Upper lobe of right lung (tissue), 1 donor: ENCODE results near the gene MARCHF3. TPM values are rescaled to one million over a fixed set of nuclear protein-coding genes. Genes with fewer than 3 reads are reported as not detected.

Source experiments
- ATAC-seq: fragments of 200-7000 bp; cut with Tn5 transposase; one replicate; pipeline ENCODE4 v1.9.1; 2020; ENCODE audit warnings: mild to moderate bottlenecking, moderate library complexity
- DNase-seq: peaks from one replicate; pipeline ENCODE4 v3.0.0-alpha.2; 2020
- H3K27ac ChIP-seq: fragments of 200-600 bp; one replicate; pipeline ENCODE4 v1.8.0; 2022
- H3K27me3 ChIP-seq: fragments of 200-600 bp; one replicate; pipeline ENCODE4 v1.8.0; 2022; ENCODE audit warnings: mild to moderate bottlenecking
- H3K36me3 ChIP-seq: fragments of 200-600 bp; one replicate; pipeline ENCODE4 v1.8.0; 2022
- H3K4me1 ChIP-seq: fragments of 200-600 bp; one replicate; pipeline ENCODE4 v1.8.0; 2022
- H3K4me3 ChIP-seq: fragments of 200-600 bp; one replicate; pipeline ENCODE4 v1.8.0; 2022; ENCODE audit warnings: mild to moderate bottlenecking
- H3K9me3 ChIP-seq: fragments of 200-600 bp; one replicate; pipeline ENCODE4 v1.8.0; 2022
- intact Hi-C: fragments of 100-400 bp; cut with DNase I; formaldehyde crosslinking; loops from one replicate; pipeline ENCODE4 v1.11.0; 2022
- total RNA-seq: library from RNA; stranded (reverse); fragmentation: NEBNext Ultra II Directional; extraction: Animal tissue kit (Norgen Biotek cat#: 25700); gene quantifications from one replicate; pipeline ENCODE4 v1.2.1, GENCODE V29; 2021
- TF ChIP-seq, protein P1 (sequence below): fragments of 200-600 bp; IDR thresholded peaks from one replicate; pipeline ENCODE4 v1.8.0; 2022; ENCODE audit warnings: antibody characterized with exemption
- donor health status: DM: no; HTN: yes; CAD: no; lungs with severe emphysema.

The MARCHF3 gene
- total RNA-seq, 1 donor from 2014 or later: 11.1 TPM

DNA sequence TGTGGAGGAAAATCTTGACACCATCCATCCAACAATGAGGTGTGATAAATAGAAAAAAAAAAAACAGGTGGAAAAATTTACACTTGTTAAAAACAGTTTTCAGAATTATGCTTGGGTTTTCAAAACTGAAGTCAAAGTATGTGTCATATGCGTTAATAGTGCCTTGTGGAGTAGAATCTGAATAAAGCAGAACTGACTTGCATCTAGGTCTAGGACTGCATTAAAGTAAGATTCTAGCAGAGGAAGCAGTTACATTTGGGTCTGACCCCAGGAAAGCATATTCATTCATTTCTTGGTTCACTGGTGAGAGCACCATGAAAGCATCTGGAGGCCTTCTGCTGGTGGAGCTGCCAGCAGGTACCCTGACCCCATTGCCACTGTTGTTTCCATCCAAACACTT, 89.0 kb downstream of the MARCHF3 start:
- ATAC-seq (no peak), DNase-seq (no peak)
- intact Hi-C loops: no loop called here
- Histone ChIP-seq H3K4me1 (no peaks in the 10 kb centered on the region), H3K36me3 (no peaks in the 10 kb centered on the region), H3K9me3 (no peaks in the 10 kb centered on the region), H3K4me3 (no peak overlapping the region), H3K27ac (no peak overlapping the region), H3K27me3 (no peaks in the 10 kb centered on the region)
- TF ChIP-seq, protein P1, sequence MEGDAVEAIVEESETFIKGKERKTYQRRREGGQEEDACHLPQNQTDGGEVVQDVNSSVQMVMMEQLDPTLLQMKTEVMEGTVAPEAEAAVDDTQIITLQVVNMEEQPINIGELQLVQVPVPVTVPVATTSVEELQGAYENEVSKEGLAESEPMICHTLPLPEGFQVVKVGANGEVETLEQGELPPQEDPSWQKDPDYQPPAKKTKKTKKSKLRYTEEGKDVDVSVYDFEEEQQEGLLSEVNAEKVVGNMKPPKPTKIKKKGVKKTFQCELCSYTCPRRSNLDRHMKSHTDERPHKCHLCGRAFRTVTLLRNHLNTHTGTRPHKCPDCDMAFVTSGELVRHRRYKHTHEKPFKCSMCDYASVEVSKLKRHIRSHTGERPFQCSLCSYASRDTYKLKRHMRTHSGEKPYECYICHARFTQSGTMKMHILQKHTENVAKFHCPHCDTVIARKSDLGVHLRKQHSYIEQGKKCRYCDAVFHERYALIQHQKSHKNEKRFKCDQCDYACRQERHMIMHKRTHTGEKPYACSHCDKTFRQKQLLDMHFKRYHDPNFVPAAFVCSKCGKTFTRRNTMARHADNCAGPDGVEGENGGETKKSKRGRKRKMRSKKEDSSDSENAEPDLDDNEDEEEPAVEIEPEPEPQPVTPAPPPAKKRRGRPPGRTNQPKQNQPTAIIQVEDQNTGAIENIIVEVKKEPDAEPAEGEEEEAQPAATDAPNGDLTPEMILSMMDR: no peak

DNA sequence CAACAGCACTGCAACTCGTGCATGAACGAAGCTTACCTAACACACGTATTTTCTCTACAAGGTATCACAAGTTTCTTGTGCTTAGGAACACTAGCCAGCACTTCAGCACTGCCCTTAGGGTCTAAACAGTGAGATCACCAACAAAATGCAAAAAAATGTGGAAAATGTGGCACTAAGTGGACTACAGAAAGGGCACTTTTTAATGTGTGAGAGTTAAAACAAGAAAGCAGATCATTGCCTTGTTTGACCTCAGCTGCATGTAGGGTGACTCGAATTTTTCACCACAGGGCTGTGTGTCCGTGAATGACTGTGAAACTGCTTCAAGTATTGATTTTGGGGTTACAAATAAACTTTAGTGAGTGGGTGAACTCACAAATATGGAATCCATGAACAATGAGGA, 90.5 kb downstream of the MARCHF3 start:
- TF ChIP-seq, protein P1: no peak
- Histone ChIP-seq H3K4me1 (no peaks in the 10 kb centered on the region), H3K9me3 (no peaks in the 10 kb centered on the region), H3K27me3 (no peaks in the 10 kb centered on the region), H3K36me3 (no peaks in the 10 kb centered on the region), H3K27ac (no peak overlapping the region), H3K4me3 (no peak overlapping the region)
- ATAC-seq (no peak), DNase-seq (no peak)
- intact Hi-C loops: no loop called here

DNA sequence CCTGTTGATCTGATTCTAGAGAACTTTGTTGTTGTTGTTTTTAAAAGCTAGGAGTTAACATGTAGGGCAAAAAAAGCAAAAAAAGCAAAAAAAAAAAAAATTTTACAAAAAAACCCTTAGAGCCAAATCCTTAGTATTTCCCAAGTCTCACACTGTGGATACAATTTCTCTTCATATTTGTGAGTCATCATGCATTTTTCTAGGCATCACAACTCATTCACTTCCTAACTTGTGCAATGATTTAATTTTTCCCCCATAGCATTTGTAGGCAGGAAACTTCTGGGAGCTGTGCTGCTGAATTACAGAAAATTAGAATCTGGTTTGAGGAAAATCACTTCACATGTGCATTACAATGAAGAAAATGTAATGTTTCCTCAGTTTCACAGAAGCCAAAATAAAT, 91.9 kb downstream of the MARCHF3 start:
- Histone ChIP-seq H3K4me3 (no peak overlapping the region), H3K27me3 (no peaks in the 10 kb centered on the region), H3K36me3 (no peaks in the 10 kb centered on the region), H3K9me3 (no peaks in the 10 kb centered on the region), H3K27ac (no peak overlapping the region), H3K4me1 (no peaks in the 10 kb centered on the region)
- DNase-seq (no peak), ATAC-seq (no peak)
- intact Hi-C loops: no loop called here
- TF ChIP-seq, protein P1: no peak

DNA sequence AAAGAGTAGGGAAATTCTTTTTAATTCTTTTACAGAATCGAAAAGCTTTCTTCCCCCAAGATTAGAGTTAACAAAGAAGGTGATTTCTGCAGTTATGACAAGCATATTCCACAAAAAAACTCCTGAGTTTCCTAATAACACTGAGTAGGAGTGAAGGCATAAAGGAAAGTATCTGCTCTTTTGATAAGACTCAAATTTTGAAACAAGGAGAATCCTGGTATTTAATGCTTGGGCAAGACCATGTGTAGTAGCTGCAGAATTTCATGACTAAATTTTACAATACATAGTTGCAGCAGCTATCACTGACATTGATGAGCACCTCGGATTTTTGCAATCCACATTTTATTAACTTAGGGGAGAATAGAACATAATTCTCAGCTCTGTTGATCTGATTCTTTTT, 92.6 kb downstream of the MARCHF3 start:
- DNase-seq: no peak
- Histone ChIP-seq H3K27ac (no peak overlapping the region), H3K9me3 (no peaks in the 10 kb centered on the region), H3K4me3 (no peak overlapping the region), H3K27me3 (no peaks in the 10 kb centered on the region), H3K36me3 (no peaks in the 10 kb centered on the region), H3K4me1 (no peaks in the 10 kb centered on the region)
- TF ChIP-seq, protein P1: no peak
- ATAC-seq: no peak
- intact Hi-C loops: no loop called here

DNA sequence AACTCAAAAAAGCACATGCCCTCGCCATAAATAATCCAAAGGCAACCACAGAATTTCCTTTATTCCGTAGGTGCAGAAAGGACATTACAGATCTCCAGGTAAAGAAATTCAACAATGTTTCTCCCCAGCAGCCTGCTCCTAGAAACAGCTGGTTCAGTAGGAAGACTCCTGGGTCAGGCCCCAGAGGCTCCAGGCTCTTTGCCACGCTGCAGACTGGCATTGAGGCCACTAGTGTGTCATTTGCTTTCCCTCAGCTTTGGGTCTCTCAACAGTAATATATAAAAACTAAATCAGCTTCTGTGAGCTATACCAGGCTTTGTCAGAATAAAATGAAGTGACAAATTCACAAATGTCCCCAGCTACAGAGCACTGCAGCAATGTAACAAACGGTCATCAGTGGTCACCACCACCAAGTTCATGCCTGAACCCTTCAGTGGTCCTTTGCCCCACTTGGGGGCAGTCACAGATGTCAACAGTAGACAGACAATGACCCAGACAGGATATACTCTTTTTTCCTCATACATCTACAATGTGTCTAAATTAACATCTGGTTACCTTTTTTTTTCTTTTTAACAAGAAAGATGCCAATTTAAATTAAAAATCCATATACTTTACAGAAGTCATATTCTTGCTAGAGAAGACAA, 93.5 kb downstream of the MARCHF3 start:
- no peaks in the 10 kb centered on the region for H3K4me1 ChIP-seq
- no peaks in the 10 kb centered on the region for H3K36me3 ChIP-seq
- no peaks in the 10 kb centered on the region for H3K9me3 ChIP-seq
- H3K27ac ChIP-seq: no peak overlapping the region
- H3K27me3 ChIP-seq: no peaks in the 10 kb centered on the region
- intact Hi-C loops: no loop called here
- ATAC-seq (no peak), DNase-seq (no peak)
- TF ChIP-seq, protein P1: no peak
- H3K4me3 ChIP-seq: no peak overlapping the region
